ENCODE measurements around the gene PAAF1. TPM values are rescaled to one million over a fixed set of nuclear protein-coding genes. Genes with fewer than 3 reads are reported as not detected.

PAAF1 gene
- total RNA-seq, 1 experiment from 2014 or later: 36.0 TPM

DNA sequence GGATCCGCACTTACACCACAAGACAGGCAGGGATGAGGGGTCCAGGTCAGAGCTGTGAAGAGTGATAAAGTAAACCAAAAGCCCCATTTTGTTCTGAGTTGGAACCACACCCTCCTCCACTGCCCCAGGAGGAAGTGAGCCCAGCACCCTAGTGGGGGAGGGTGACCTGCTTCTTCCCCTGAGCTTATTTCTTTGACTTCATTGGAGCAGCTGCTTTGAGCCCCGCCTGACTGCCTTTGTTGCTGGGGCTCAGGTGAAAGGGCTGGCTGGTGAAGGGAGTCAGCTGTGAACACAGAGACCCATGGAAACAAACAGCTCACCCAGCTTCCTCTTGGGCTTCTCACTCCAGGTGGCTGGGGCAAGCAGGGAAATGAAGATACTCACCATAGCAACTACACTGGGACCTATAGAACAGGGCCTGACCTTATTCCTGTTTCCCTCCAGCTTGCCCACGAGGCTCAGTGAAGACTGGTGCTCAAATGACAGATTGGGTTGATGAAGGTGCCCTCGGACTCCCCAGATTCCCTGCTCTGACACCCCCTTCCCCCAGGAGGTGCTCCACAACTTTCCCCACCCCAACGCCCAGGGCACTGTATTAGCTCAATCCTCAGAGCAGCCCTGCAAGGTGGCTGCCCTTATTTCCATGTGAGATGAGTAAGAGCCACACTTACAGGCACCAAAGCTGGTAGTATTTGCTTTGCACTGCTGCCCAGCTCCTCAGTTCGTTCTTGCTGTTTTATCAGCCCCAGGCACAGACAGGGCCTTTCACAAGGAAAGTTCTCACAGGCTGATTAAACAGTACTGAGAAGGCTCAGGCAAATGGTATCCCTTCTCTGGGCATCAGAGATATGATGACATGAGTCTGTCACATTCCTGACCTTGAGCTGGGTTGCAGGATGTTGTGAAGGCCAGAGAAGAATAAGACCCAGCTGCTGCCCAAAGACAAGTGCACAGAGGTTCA is 103.5 kb downstream of the PAAF1 start:
- Histone ChIP-seq H3K4me2 (ENCODE audit: low read depth, low read length, poor library complexity, severe bottlenecking) (peak overlapping the region; percentile 89), H3K4me3 (ENCODE audit: low read length) (peak overlapping the region; percentile 80), H3K36me3 (ENCODE audit: insufficient read depth, low read length) (peaks cover 56% of the 10 kb centered on the region), H3K27ac (ENCODE audit: low read length) (peak overlapping the region; percentile 96), H2AFZ (ENCODE audit: low read length) (no peak overlapping the region), H3K9me3 (ENCODE audit: low read length) (no peaks in the 10 kb centered on the region), H3K9ac (ENCODE audit: low read length) (peak overlapping the region; percentile 98), H3K27me3 (ENCODE audit: low read length) (no peaks in the 10 kb centered on the region), H4K20me1 (ENCODE audit: insufficient read depth, low read depth, low read length) (peaks cover 37% of the 10 kb centered on the region), H3K79me2 (ENCODE audit: low read length) (peaks cover 13% of the 10 kb centered on the region), H3K4me1 (ENCODE audit: low read length) (peaks cover 74% of the 10 kb centered on the region), H3K9me2 (replicated peaks; ENCODE audit: insufficient read depth, low read length) (no peaks in the 10 kb centered on the region)
- peak; percentile 94 for DNase-seq

Other genes starting within 250 kb of the PAAF1 start
- gene PLEKHB1, start 230.4 kb upstream of the PAAF1 start, total RNA-seq (2014; rRNA removed; shearing (Covaris generic); ENCODE audit: low replicate concordance): 3.1 and 6.0 TPM in 2 replicates
- gene RAB6A, start 115.9 kb upstream of the PAAF1 start, total RNA-seq (2014; rRNA removed; shearing (Covaris generic); ENCODE audit: low replicate concordance): 50.9 and 76.3 TPM in 2 replicates
- 41.6 and 69.3 TPM in 2 replicates for gene MRPL48, start 89.1 kb upstream of the PAAF1 start, total RNA-seq (2014; rRNA removed; shearing (Covaris generic); ENCODE audit: low replicate concordance)
- gene COA4, start 153 bp upstream of the PAAF1 start, total RNA-seq (2014; rRNA removed; shearing (Covaris generic); ENCODE audit: low replicate concordance): 134 and 207 TPM in 2 replicates
- gene DNAJB13, start 74.0 kb downstream of the PAAF1 start, total RNA-seq (2014; rRNA removed; shearing (Covaris generic); ENCODE audit: low replicate concordance): 0.22 TPM in 1 of 2 replicates, not detected in the other
- 189 and 274 TPM in 2 replicates for gene UCP2, start 105.8 kb downstream of the PAAF1 start, total RNA-seq (2014; rRNA removed; shearing (Covaris generic); ENCODE audit: low replicate concordance)
- 3.0 and 4.0 TPM in 2 replicates for gene UCP3, start 132.1 kb downstream of the PAAF1 start, total RNA-seq (2014; rRNA removed; shearing (Covaris generic); ENCODE audit: low replicate concordance)

All from Karpas-422 (cell line).